WTC11 (cell line): Measurements from ENCODE around the gene CDH11.

Experiments used
- ATF2 ChIP-seq: sonication (generic); formaldehyde crosslinking; IDR thresholded peaks from 2 replicates; pipeline ENCODE4 v1.8.1; 2022; ENCODE audit warnings: low read depth, missing genetic modification reagents, borderline replicate concordance
- CREM ChIP-seq: sonication (generic); formaldehyde crosslinking; IDR thresholded peaks from 2 replicates; pipeline ENCODE4 v1.8.1; 2022; ENCODE audit warnings: mild to moderate bottlenecking, missing genetic modification reagents, moderate library complexity
- CTCF ChIP-seq: fragments of 200-600 bp; IDR thresholded peaks from 2 replicates; pipeline ENCODE4 v1.8.0; 2022; ENCODE audit warnings: antibody characterized with exemption
- ERG ChIP-seq: fragments of 250-450 bp; sonication (Bioruptor Pico); IDR thresholded peaks from 2 replicates; pipeline ENCODE4 v1.8.0; 2021; ENCODE audit warnings: mild to moderate bottlenecking
- GABPB1 ChIP-seq: sonication (generic); formaldehyde crosslinking; IDR thresholded peaks from 2 replicates; pipeline ENCODE4 v1.8.1; 2023; ENCODE audit warnings: mild to moderate bottlenecking, missing genetic modification reagents
- MAX ChIP-seq: sonication (generic); formaldehyde crosslinking; IDR thresholded peaks from 2 replicates; pipeline ENCODE4 v1.8.0; 2022; ENCODE audit warnings: mild to moderate bottlenecking, missing genetic modification reagents
- NFE2L1 ChIP-seq: sonication (generic); formaldehyde crosslinking; IDR thresholded peaks from 2 replicates; pipeline ENCODE4 v1.8.1; 2023; ENCODE audit warnings: missing genetic modification reagents
- NFYB ChIP-seq: sonication (generic); formaldehyde crosslinking; conservative IDR thresholded peaks from 2 replicates; pipeline ENCODE4 v1.8.0; 2022; ENCODE audit warnings: low read depth, missing genetic modification reagents
- OVOL2 ChIP-seq: fragments of 250-450 bp; sonication (Bioruptor Pico); IDR thresholded peaks from 2 replicates; pipeline ENCODE4 v1.9.0; 2021; ENCODE audit warnings: mild to moderate bottlenecking, borderline replicate concordance
- USF1 ChIP-seq: sonication (generic); formaldehyde crosslinking; IDR thresholded peaks from 2 replicates; pipeline ENCODE4 v1.8.0; 2022; ENCODE audit warnings: mild to moderate bottlenecking, missing genetic modification reagents
- ZBTB43 ChIP-seq: sonication (generic); formaldehyde crosslinking; IDR thresholded peaks from 2 replicates; pipeline ENCODE4 v1.8.1; 2023; ENCODE audit warnings: mild to moderate bottlenecking, missing genetic modification reagents
- ZNF121 ChIP-seq: sonication (generic); formaldehyde crosslinking; IDR thresholded peaks from 2 replicates; pipeline ENCODE4 v1.8.0; 2023; ENCODE audit warnings: missing genetic modification reagents
- ZNF512 ChIP-seq: sonication (generic); formaldehyde crosslinking; IDR thresholded peaks from 2 replicates; pipeline ENCODE4 v1.8.1; 2022; ENCODE audit warnings: missing genetic modification reagents, borderline replicate concordance
- ZSCAN18 ChIP-seq: fragments of 250-450 bp; sonication (Bioruptor Pico); IDR thresholded peaks from 2 replicates; pipeline ENCODE4 v2.1.2; 2022; ENCODE audit warnings: mild to moderate bottlenecking, moderate library complexity

- TF ChIP-seq NFE2L1, result no peak
- TF ChIP-seq USF1 (CRISPR knock-in tag), result no peak
- TF ChIP-seq CTCF, result no peak
- TF ChIP-seq ZNF512 (CRISPR knock-in tag), result no peak
- TF ChIP-seq CREM (CRISPR knock-in tag), result no peak
- no peak for TF ChIP-seq GABPB1 (CRISPR knock-in tag)
- TF ChIP-seq ZNF121, result no peak
- TF ChIP-seq MAX (CRISPR knock-in tag), result no peak
- TF ChIP-seq ZBTB43, result no peak
- no peak for TF ChIP-seq NFYB (CRISPR knock-in tag)
- no peak for TF ChIP-seq ATF2 (CRISPR knock-in tag)
- TF ChIP-seq ERG (CRISPR knock-in tag), result no peak
- TF ChIP-seq ZSCAN18 (CRISPR knock-in tag), result no peak
- TF ChIP-seq OVOL2 (CRISPR knock-in tag), result no peak
These were observed 146.0 kb downstream of the CDH11 start for GRCh38 chr16:64975821-64976220.
